ENCODE results near the gene FXYD6. TPM values are rescaled to one million over a fixed set of nuclear protein-coding genes. Genes with fewer than 3 reads are reported as not detected.

The FXYD6 gene
- total RNA-seq, 1 donor = 1.3 TPM

DNA sequence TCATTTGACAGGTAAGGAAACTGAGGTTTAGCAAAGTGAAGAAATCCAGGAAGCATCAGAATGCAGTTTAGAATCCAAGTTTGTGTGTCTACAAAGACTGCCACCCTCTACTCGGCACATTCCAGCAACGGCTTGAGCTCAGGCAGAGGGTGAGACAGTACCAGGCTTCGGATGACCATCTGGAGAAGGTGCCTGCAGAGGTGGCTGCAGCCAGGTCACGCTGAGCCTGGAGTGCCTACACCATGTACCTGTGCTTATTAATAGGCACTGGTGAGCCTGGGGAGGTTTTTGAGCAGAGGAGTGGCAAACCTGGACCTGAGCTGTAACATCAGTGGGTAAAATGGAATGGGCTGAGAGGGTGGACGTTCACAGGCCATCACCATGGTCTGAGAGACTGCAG is 4.7 kb downstream of the FXYD6 start:
- TF ChIP-seq, protein P1, sequence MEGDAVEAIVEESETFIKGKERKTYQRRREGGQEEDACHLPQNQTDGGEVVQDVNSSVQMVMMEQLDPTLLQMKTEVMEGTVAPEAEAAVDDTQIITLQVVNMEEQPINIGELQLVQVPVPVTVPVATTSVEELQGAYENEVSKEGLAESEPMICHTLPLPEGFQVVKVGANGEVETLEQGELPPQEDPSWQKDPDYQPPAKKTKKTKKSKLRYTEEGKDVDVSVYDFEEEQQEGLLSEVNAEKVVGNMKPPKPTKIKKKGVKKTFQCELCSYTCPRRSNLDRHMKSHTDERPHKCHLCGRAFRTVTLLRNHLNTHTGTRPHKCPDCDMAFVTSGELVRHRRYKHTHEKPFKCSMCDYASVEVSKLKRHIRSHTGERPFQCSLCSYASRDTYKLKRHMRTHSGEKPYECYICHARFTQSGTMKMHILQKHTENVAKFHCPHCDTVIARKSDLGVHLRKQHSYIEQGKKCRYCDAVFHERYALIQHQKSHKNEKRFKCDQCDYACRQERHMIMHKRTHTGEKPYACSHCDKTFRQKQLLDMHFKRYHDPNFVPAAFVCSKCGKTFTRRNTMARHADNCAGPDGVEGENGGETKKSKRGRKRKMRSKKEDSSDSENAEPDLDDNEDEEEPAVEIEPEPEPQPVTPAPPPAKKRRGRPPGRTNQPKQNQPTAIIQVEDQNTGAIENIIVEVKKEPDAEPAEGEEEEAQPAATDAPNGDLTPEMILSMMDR (IDR thresholded peaks at IDR 0.05; ENCODE audit: insufficient read depth, low read length) = no peak
- H3K4me3 ChIP-seq (ENCODE audit: low read depth, low read length) = no peak overlapping the region
- DNase-seq (ENCODE audit: low read depth) = no peak

DNA sequence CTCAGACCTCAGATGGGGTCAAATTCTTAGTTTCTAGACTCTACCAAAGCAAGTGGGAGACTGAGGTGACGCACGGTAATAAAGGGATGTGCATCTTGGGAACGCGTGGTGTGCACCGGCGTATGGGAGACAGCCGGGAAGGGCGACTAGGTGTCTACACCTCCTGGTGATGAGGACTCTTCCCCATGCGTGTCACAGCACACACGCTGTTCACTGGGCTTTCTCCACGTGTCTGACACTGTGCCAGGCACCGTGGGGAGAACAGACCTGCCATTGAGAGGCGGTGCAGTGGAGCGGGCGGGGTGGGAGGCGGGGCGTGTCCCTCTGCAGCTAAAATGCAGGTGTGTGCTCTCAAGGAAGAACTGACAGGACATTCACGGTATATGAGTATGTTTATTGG is 5.3 kb downstream of the FXYD6 start:
- TF ChIP-seq, protein P1 (IDR thresholded peaks at IDR 0.05; ENCODE audit: insufficient read depth, low read length) = no peak
- no peak overlapping the region for H3K4me3 ChIP-seq (ENCODE audit: low read depth, low read length)

DNA sequence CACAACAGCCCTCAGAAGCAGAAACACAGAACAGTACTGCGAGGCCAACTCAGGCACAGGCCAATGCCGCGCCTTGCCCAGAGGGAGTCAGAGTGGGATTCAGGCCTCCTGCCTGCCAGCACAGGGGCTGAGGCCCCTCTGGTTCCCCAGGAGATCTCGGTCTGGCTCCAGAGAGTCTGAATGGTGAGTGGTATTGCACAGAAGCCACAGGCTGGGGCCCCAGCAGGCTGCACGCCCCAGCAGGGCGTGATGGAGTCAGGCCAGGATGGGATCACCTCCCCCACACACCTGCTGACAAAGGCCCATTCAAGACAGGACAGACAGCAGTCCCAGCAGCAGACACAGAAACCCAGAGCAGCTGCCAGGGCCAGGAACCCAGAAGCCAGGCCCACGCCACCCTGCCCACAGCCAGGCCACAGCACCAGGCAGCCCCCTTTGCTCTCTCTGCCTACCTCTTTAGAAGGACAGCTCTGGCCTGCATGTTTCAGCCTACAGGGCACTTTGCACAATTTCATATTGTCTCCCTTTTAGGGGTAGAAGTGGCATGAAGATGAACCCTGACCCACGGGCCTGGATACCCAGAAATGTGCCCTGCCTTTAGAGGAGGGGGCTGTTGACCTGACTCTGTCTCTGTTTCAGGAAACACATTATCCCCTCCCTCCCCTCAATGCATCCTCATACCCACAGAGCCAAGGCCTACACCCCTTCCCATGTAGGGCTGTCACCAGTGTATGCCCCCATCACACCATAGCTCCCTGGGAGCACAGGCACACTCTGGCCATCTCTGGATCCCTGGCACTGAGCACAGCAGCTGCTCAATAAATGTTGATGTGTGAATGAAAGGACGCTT is 6.1 kb downstream of the FXYD6 start:
- H3K4me3 ChIP-seq (ENCODE audit: low read depth, low read length) = no peak overlapping the region
- TF ChIP-seq, protein P1 (IDR thresholded peaks at IDR 0.05; ENCODE audit: insufficient read depth, low read length) = no peak
- no peak for DNase-seq (ENCODE audit: low read depth)

More for the DNA sequence above, 5.3 kb downstream of the FXYD6 start:
- DNase-seq (ENCODE audit: low read depth) = no peak

DNA sequence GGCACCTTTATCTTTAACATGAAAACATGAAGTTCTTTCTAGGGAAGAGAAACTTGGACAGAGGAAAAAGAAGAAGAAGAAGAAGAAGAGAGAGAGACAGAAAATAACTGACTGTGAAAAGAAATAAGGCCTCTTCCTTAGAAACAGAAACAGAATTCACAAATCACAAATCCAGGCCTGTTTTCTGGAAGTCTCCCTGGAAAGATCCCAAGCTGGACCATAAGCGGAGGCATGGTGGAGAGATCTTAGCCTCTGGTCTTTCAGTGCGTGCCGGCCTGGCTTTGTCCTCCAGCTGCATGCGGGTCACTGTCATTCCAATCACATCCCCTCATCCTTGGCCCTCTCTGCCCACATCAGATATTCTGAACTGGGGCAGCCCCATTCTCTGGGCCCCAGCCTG is 6.9 kb downstream of the FXYD6 start:
- no peak for DNase-seq (ENCODE audit: low read depth)
- TF ChIP-seq, protein P1 (IDR thresholded peaks at IDR 0.05; ENCODE audit: insufficient read depth, low read length) = no peak
- H3K4me3 ChIP-seq (ENCODE audit: low read depth, low read length) = no peak overlapping the region

DNA sequence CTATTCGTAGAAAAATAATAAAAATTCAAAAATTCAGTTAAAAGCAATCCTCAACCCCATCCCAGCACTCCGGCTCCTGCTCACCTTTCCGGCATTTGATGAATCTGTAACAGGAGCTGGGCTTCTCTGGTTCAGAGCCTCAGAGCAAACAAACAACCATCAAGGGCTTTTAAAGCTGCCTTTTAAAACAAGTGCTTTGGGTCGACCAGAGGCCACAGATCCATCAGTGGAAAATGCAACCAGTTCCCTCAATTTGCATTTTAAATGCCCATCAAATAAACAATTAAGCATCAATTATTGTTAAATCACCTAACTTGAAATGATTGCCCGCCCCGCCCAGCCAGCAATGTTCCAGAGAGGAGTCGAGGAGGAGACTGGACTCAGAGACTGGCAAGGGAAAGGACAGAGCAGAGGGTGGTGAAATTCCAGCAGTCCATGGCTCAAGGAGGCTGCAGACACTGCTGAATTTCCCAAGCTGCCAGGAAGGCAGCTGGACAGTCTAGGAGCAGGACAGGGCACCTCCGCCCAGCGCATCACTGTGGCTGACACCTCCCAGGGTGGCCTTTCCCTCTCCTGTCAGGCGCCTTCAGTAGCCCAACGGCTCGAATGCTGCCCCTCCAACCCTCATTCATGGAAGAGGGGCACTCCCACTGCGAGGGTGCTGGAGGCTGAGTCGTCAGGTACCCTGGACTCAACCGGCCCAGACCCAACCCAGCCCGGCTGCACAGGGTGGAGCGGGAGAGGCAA is 7.5 kb downstream of the FXYD6 start:
- TF ChIP-seq, protein P1 (IDR thresholded peaks at IDR 0.05; ENCODE audit: insufficient read depth, low read length) = no peak
- H3K4me3 ChIP-seq (ENCODE audit: low read depth, low read length) = no peak overlapping the region
- no peak for DNase-seq (ENCODE audit: low read depth)

DNA sequence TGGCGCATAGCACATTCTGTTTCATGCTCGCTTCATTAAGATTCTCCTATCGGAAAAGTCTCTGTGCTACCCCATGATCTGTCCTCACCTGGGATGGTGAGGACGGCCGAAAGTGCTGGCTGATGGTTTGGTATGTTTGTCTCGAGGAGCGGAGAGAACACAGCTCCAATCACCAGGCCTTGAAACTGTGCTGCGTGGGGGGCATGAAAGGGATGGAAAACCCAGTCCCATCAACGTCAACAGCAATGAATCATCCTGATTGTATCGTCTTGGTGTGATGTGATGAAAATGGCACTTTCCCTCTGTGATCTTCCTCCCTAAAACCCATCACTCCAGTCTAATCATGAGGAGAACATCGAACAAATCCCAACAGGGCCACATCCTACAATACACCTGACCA is 8.4 kb downstream of the FXYD6 start:
- no peak for DNase-seq (ENCODE audit: low read depth)
- H3K4me3 ChIP-seq (ENCODE audit: low read depth, low read length) = no peak overlapping the region
- TF ChIP-seq, protein P1 (IDR thresholded peaks at IDR 0.05; ENCODE audit: insufficient read depth, low read length) = no peak
